Kidney epithelial cell (primary cell): Measurements from ENCODE around the gene PSMC2. TPM values are rescaled to one million over a fixed set of nuclear protein-coding genes. Genes with fewer than 3 reads are reported as not detected.

Experiments used
- DNase-seq: peaks from one replicate; pipeline ENCODE4 v3.0.0-alpha.2; 2010; ENCODE audit warnings: low read depth
- H3K27me3 ChIP-seq: 2 replicates; pipeline ENCODE4 v1.6.0; 2011; ENCODE audit warnings: low read length; ENCODE audit not compliant: control insufficient read depth, insufficient read depth
- H3K36me3 ChIP-seq: 2 replicates; pipeline ENCODE4 v1.5.1; 2011; ENCODE audit warnings: low read length; ENCODE audit not compliant: control insufficient read depth, insufficient read depth
- H3K4me3 ChIP-seq: 2 replicates; pipeline ENCODE4 v1.5.1; 2011; ENCODE audit warnings: low read depth, mild to moderate bottlenecking, control low read depth, low read length
- CTCF ChIP-seq: IDR thresholded peaks from 2 replicates; pipeline ENCODE4 v1.5.1; 2011; ENCODE audit warnings: mild to moderate bottlenecking, moderate library complexity, low read length, control low read depth, inconsistent platforms; ENCODE audit not compliant: insufficient read depth, poor library complexity, severe bottlenecking
- total RNA-seq: library from RNA; depleted of rRNA; stranded (reverse); fragments of >200 nt; gene quantifications from 2 replicates; pipeline ENCODE4 v1.2.3, GENCODE V29; 2015

The PSMC2 gene
- total RNA-seq, 1 donor from 2014 or later = 115 TPM

DNA sequence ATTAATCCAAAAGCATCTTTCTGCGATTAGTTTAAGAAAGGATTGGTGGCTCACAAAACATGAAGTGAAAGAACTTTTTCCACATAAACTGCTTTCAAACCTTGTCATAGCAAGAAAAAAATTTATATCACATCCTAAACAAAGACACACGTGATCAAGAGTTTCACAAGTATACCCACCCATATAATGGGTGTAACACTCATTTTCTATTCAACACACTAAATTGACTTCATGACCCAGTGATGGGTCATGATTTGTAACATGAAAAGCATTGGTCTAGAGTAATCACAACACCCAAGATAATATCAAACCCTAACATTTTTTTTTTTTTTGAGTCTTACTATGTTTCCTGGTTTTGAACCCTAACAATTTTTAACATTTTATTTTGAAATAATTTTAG is 32.6 kb upstream of the PSMC2 start:
- peaks cover 3% of the 10 kb centered on the region for H3K36me3 ChIP-seq
- TF ChIP-seq CTCF = no peak
- no peak for DNase-seq
- no peaks in the 10 kb centered on the region for H3K27me3 ChIP-seq
- no peak overlapping the region for H3K4me3 ChIP-seq

DNA sequence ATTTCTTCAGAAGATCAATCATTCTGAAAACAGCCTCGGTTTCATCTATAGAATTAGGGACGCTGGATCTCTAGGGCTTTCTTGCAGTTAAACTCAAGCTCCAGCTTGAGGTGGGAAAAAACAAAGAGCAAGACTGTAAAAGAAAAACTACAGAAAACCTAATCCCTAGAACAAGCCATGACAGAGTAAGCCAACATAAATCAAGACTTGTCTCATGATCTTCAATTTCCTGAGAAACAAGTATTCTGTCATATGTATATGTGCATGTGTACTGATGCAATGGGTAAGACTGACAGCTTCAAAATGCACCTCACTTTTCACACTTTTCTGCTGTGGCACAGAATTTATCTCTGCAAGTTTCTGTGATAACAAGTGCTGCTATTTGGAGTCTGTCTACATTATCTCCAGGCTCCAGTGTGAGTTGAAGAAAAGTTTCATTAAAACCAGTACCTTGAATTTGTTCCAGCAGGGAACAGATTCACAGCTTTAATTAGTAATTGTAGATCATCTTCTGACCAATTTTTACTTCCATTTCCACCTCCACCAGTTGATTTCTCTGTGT is 31.0 kb upstream of the PSMC2 start:
- no peak for TF ChIP-seq CTCF
- H3K27me3 ChIP-seq = no peaks in the 10 kb centered on the region
- DNase-seq = no peak
- H3K36me3 ChIP-seq = peaks cover 3% of the 10 kb centered on the region
- H3K4me3 ChIP-seq = no peak overlapping the region

- TF ChIP-seq CTCF = no peak
- no peak overlapping the region for H3K4me3 ChIP-seq
- no peaks in the 10 kb centered on the region for H3K27me3 ChIP-seq
- no peak for DNase-seq
- H3K36me3 ChIP-seq = peaks cover 3% of the 10 kb centered on the region
These were observed 30.4 kb upstream of the PSMC2 start for GRCh38 chr7:103317009-103317408.

- TF ChIP-seq CTCF = no peak
- Histone ChIP-seq H3K36me3 (no peaks in the 10 kb centered on the region), H3K4me3 (no peak overlapping the region), H3K27me3 (no peaks in the 10 kb centered on the region)
- no peak for DNase-seq
These were observed 21.7 kb upstream of the PSMC2 start for GRCh38 chr7:103325744-103326143.

DNA sequence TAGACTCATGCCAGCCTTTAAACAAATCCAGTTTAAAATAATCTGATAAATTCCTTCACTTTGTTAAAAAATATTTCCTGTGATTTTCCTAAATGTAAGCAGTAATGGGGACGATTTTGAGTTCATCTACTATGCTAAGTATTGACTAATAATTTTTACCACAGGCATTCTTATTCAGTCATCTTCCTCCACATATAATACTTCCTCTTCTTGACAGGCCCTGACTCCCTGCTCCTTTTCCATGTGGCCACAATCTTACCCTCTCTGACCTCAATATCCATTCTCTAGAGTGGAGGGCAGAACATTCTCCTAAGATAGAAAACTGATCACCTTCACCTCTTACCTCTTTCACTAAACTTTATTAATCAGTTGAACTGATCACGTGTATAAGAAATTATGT is 10.7 kb upstream of the PSMC2 start:
- no peaks in the 10 kb centered on the region for H3K27me3 ChIP-seq
- peaks cover 2% of the 10 kb centered on the region for H3K36me3 ChIP-seq
- no peak overlapping the region for H3K4me3 ChIP-seq
- no peak for TF ChIP-seq CTCF
- no peak for DNase-seq

DNA sequence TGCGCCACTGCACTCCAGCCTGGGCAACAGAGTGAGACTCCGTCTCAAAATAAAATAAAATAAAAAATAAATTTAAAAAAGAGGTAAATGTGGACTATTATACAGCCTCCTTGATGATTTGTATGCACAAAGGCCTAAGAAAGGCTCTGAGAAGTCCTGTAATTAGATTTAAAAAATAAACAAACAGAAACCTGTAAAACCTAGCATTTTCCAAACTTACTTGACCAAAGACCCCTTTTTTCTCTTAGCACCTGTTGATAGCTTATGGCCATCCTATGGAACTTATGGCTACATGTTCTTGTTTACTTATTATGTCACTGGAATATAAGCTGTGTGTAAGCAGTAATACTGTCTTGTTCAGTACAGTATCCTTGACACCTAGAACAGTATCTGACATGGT is 8.6 kb upstream of the PSMC2 start:
- H3K36me3 ChIP-seq = peaks cover 2% of the 10 kb centered on the region
- H3K4me3 ChIP-seq = no peak overlapping the region
- DNase-seq = no peak
- H3K27me3 ChIP-seq = no peaks in the 10 kb centered on the region
- TF ChIP-seq CTCF = no peak
